SK-N-SH (cell line): Measurements from ENCODE around the gene PSKH1.

ENCODE experiments used
- GABPA ChIP-seq: IDR thresholded peaks from 2 replicates; pipeline ENCODE4 v1.4.0; 2012; ENCODE audit warnings: low read depth, mild to moderate bottlenecking
- MXI1 ChIP-seq: IDR thresholded peaks from 2 replicates; pipeline ENCODE4 v1.6.1; 2012; ENCODE audit warnings: mild to moderate bottlenecking, low read depth, low read length, improper control_type of control experiment
- POLR2AphosphoS5 ChIP-seq: IDR thresholded peaks from 2 replicates; pipeline ENCODE4 v1.6.1; 2012; ENCODE audit warnings: low read depth, low read length
- RAD21 ChIP-seq: IDR thresholded peaks from 2 replicates; pipeline ENCODE4 v1.6.1; 2012; ENCODE audit warnings: mild to moderate bottlenecking, low read length
- RCOR1 ChIP-seq: fragments of 150-350 bp; IDR thresholded peaks from 2 replicates; pipeline ENCODE4 v1.6.1; 2017; ENCODE audit warnings: antibody characterized with exemption, low read length
- RFX5 ChIP-seq: IDR thresholded peaks from 2 replicates; pipeline ENCODE4 v1.6.1; 2012; ENCODE audit warnings: mild to moderate bottlenecking, improper control_type of control experiment, low read length
- RXRA ChIP-seq: IDR thresholded peaks from 2 replicates; pipeline ENCODE4 v1.4.0; 2012; ENCODE audit warnings: low read depth, mild to moderate bottlenecking, borderline replicate concordance
- USF1 ChIP-seq: IDR thresholded peaks from 2 replicates; pipeline ENCODE4 v1.4.0; 2012; ENCODE audit warnings: low read depth, borderline replicate concordance
- YY1 ChIP-seq: IDR thresholded peaks from 2 replicates; pipeline ENCODE4 v1.4.0; 2012; ENCODE audit warnings: low read depth, mild to moderate bottlenecking
- TF ChIP-seq, protein P1 (sequence below): fragments of 200-600 bp; sonication (generic); IDR thresholded peaks from 2 replicates; pipeline ENCODE4 v1.6.1; 2017; ENCODE audit warnings: antibody characterized with exemption, mild to moderate bottlenecking, moderate library complexity
- TF ChIP-seq, protein P2 (sequence below): fragments of 150-350 bp; IDR thresholded peaks from 2 replicates; pipeline ENCODE4 v1.6.1; 2017; ENCODE audit warnings: antibody characterized with exemption, low read length, low read depth, borderline replicate concordance
- TF ChIP-seq, protein P3 (sequence below): IDR thresholded peaks from 2 replicates; pipeline ENCODE4 v1.6.1; 2012; ENCODE audit warnings: mild to moderate bottlenecking, low read depth, low read length, moderate library complexity

DNA sequence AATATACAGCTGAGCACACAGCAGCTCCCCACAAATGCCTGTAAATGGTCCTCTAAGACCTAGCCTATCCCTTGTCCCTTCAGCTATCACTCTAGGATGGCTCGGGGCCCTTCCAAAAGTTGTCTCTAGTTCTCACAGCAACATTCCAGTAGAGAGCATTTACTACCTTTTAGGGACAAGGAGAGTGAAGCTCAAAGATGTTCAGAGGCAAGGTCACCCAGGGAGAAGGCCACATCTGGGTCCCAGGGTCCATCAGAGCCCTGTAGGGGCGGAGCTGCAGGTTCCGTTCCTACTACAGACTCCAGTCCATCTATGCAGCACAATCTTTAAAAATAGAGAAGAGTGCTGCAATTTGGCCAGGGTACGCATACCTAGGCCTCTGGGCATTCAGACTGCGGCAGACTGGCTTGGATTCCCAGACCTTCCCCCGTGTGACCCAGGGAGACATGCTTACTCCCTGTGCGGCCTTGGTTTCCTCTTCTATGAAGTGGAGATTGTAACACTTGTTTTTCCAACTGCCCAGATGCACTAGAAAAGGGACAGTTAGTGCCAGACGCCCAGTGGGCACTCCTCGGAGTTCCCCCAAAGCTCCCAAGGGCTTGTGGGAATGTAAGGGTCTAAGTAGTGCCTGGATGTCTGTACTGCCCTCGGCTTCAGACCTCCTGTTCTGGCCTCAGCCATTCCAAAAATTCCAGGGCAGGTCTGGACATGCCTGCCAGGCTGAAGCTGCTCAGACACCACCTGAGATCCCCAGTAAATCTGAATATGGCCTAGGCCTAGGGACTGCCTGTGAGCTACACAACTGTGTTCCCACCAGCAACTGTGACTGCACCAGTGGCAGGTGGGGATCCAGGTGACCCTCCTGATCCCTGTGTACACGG lies 72.9 kb downstream of the PSKH1 start:
- TF ChIP-seq YY1 (no peak), RXRA (no peak), RCOR1 (no peak), RFX5 (no peak), POLR2AphosphoS5 (no peak), USF1 (no peak), GABPA (no peak), MXI1 (no peak), RAD21 (no peak)
- TF ChIP-seq, protein P1, sequence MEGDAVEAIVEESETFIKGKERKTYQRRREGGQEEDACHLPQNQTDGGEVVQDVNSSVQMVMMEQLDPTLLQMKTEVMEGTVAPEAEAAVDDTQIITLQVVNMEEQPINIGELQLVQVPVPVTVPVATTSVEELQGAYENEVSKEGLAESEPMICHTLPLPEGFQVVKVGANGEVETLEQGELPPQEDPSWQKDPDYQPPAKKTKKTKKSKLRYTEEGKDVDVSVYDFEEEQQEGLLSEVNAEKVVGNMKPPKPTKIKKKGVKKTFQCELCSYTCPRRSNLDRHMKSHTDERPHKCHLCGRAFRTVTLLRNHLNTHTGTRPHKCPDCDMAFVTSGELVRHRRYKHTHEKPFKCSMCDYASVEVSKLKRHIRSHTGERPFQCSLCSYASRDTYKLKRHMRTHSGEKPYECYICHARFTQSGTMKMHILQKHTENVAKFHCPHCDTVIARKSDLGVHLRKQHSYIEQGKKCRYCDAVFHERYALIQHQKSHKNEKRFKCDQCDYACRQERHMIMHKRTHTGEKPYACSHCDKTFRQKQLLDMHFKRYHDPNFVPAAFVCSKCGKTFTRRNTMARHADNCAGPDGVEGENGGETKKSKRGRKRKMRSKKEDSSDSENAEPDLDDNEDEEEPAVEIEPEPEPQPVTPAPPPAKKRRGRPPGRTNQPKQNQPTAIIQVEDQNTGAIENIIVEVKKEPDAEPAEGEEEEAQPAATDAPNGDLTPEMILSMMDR, result no peak
- TF ChIP-seq, protein P2, sequence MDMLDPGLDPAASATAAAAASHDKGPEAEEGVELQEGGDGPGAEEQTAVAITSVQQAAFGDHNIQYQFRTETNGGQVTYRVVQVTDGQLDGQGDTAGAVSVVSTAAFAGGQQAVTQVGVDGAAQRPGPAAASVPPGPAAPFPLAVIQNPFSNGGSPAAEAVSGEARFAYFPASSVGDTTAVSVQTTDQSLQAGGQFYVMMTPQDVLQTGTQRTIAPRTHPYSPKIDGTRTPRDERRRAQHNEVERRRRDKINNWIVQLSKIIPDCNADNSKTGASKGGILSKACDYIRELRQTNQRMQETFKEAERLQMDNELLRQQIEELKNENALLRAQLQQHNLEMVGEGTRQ, result no peak
- TF ChIP-seq, protein P3, sequence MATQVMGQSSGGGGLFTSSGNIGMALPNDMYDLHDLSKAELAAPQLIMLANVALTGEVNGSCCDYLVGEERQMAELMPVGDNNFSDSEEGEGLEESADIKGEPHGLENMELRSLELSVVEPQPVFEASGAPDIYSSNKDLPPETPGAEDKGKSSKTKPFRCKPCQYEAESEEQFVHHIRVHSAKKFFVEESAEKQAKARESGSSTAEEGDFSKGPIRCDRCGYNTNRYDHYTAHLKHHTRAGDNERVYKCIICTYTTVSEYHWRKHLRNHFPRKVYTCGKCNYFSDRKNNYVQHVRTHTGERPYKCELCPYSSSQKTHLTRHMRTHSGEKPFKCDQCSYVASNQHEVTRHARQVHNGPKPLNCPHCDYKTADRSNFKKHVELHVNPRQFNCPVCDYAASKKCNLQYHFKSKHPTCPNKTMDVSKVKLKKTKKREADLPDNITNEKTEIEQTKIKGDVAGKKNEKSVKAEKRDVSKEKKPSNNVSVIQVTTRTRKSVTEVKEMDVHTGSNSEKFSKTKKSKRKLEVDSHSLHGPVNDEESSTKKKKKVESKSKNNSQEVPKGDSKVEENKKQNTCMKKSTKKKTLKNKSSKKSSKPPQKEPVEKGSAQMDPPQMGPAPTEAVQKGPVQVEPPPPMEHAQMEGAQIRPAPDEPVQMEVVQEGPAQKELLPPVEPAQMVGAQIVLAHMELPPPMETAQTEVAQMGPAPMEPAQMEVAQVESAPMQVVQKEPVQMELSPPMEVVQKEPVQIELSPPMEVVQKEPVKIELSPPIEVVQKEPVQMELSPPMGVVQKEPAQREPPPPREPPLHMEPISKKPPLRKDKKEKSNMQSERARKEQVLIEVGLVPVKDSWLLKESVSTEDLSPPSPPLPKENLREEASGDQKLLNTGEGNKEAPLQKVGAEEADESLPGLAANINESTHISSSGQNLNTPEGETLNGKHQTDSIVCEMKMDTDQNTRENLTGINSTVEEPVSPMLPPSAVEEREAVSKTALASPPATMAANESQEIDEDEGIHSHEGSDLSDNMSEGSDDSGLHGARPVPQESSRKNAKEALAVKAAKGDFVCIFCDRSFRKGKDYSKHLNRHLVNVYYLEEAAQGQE, result no peak
